Heart right ventricle (tissue), 16 donors: ENCODE data around the gene FBXO21. TPM values are rescaled to one million over a fixed set of nuclear protein-coding genes. Genes with fewer than 3 reads are reported as not detected.

Experiments
- ATAC-seq, 8 donors: fragments of 200-7000 bp; cut with Tn5 transposase; one replicate each; pipeline ENCODE4 v1.9.1; 2020; ENCODE audit warnings: mild to moderate bottlenecking in 8 of 8, moderate library complexity in 8 of 8, moderate number of reproducible peaks in 1 of 8
- DNase-seq, 2 donors: peaks; one replicate each; pipeline ENCODE4 v3.0.0-alpha.2; 2020
- H3K27ac ChIP-seq, 10 donors: fragments of 200-600 bp; sonication (generic) in 2 of 10; one replicate each; pipeline versions ENCODE4 v1.5.0 to v1.8.0; 2020 to 2022; ENCODE audit warnings: mild to moderate bottlenecking in 3 of 10
- H3K27me3 ChIP-seq, 7 donors: fragments of 200-600 bp; one replicate each; pipeline ENCODE4 v1.8.0; 2021 to 2022; ENCODE audit warnings: mild to moderate bottlenecking in 2 of 7
- H3K36me3 ChIP-seq, 9 donors: fragments of 200-600 bp; sonication (generic) in 1 of 9; one replicate each; pipeline versions ENCODE4 v1.5.0 to v1.8.0; 2020 to 2022; ENCODE audit warnings: mild to moderate bottlenecking in 2 of 9
- H3K4me1 ChIP-seq, 9 donors: fragments of 200-600 bp; sonication (generic) in 1 of 9; one replicate each; pipeline versions ENCODE4 v1.5.0 to v1.8.0; 2020 to 2022; ENCODE audit warnings: mild to moderate bottlenecking in 4 of 9
- H3K4me3 ChIP-seq, 10 donors: fragments of 200-600 bp; sonication (generic) in 2 of 10; one replicate each; pipeline versions ENCODE4 v1.5.0 to v1.8.0; 2020 to 2022; ENCODE audit warnings: mild to moderate bottlenecking in 7 of 10, moderate library complexity in 2 of 10
- H3K9me3 ChIP-seq, 11 donors: fragments of 200-600 bp in 10 of 11; sonication (generic) in 2 of 11; one replicate each; pipeline versions ENCODE4 v1.5.0 to v1.8.0; 2013 to 2022; ENCODE audit warnings: mild to moderate bottlenecking in 2 of 11, control low read depth in 1 of 11, moderate library complexity in 1 of 11
- CTCF ChIP-seq, 9 donors: fragments of 200-600 bp; sonication (generic) in 2 of 9; IDR thresholded peaks; one replicate each; pipeline versions ENCODE4 v1.5.0 to v1.8.0; 2021 to 2022; ENCODE audit warnings: antibody characterized with exemption in 9 of 9, mild to moderate bottlenecking in 5 of 9, moderate library complexity in 1 of 9
- WGBS, 2 donors: extraction: QIAGEN DNeasy Blood & Tissue Kit; methylation state at CpG; one replicate each; pipeline ENCODE4 v1.1.7; 2013; ENCODE audit warnings: inconsistent platforms in 1 of 2; 5-methylcytosine and 5-hydroxymethylcytosine counted together
- intact Hi-C, 10 donors: fragments of 100-400 bp; cut with DNase I; formaldehyde crosslinking; loops; one replicate each; pipeline versions ENCODE4 v1.11.1 to v1.14.2; 2022
- polyA plus RNA-seq, 2 donors: library from polyadenylated mRNA; stranded (reverse); fragments of 200-250 nt; gene quantifications; one replicate each; pipeline ENCODE4 v1.2.3, GENCODE V29; 2013
- total RNA-seq, 10 donors: library from RNA; stranded (reverse); fragmentation: NEBNext Ultra II Directional in 3 of 10; extraction: Animal tissue kit (Norgen Biotek cat#: 25700) in 3 of 10; gene quantifications; one replicate each; pipeline versions ENCODE4 v1.2.1 to v1.2.4, GENCODE V29; 2021 to 2023
- donor health status: Arrhythmogenic right ventricular cardiomyopathy.
- donor health status: ischemic (EF 13 %, LVEDD 7.1; RV severe dilation, severe dysfunction).
- donor health status: healthy with polysubstance abuse.
- donor health status: DM: no; HTN: yes; CAD: no.
- donor health status: DM: no; HTN: no; CAD: no.
- donor health status: ischemic (EF 25% LVEDD 6.9; RV normal size, moderate dysfunction).
- donor health status: ischemic (EF 25% LVEDD 5.7; RV mildly dilated, moderate dysfunction).
- donor health status: healthy.
- donor health status: DM: yes; HTN: yes; CAD: no.
- donor health status: Ischemic cardiomyopathy.
- donor health status: ischemic (EF 35%, LVEDD 5.7; RV mildly dilated, moderate dysfunction).
- donor health status: nonischemic (EF 11% LVEDD 7.7; RV severe dilation, severe dysfunction).
- donor health status: DM: yes; HTN: yes; CAD: no.
- donor health status: PGD.
- donor health status: ischemic (EF 29% LVEDD 5.4; RV normal size, mild dysfunction).
- donor health status: nonischemic (EF 23%, LVEDD 6.1; RV moderate dilation, normal function).

The FBXO21 gene
- total and polyA plus RNA-seq, 12 donors = 10.2 to 75.1 (median 47.6) TPM

GRCh38 chr12:117192057-117192456 is 1.8 kb upstream of the FBXO21 start:
- intact Hi-C loops = no loop called here
- 82 to 83% methylated on average over 2 of the region's 2 CpGs for WGBS, 2 donors

GRCh38 chr12:117189725-117190209 is 503 bp downstream of the FBXO21 start:
- WGBS, 2 donors = 0 to 1% methylated on average over 38 to 51 of the region's 52 CpGs
- ATAC-seq (peak in 7 of 8 donors; percentile 2 to 37 (median 15)), DNase-seq (peak; percentile 12 to 27)
- H3K36me3 ChIP-seq = peaks cover 0 to 37% (median 16%) of the 10 kb centered on the region in 9 donors
- peaks cover 0 to 6% (median 0%) of the 10 kb centered on the region in 11 donors for H3K9me3 ChIP-seq
- no peaks in the 10 kb centered on the region for H3K27me3 ChIP-seq
- TF ChIP-seq CTCF (IDR thresholded peaks at IDR 0.05) = no peak
- peak overlapping the region; percentile 55 to 86 (median 78) for H3K27ac ChIP-seq
- H3K4me1 ChIP-seq = peaks cover 0 to 27% (median 13%) of the 10 kb centered on the region in 9 donors
- H3K4me3 ChIP-seq = peak overlapping the region; percentile 55 to 97 (median 85)
- intact Hi-C loops = no loop called here

More at GRCh38 chr12:117192057-117192456, 1.8 kb upstream of the FBXO21 start:
- H3K36me3 ChIP-seq = peaks cover 0 to 14% (median under 1%) of the 10 kb centered on the region in 9 donors
- peaks cover 0 to 2% (median 0%) of the 10 kb centered on the region in 7 donors for H3K27me3 ChIP-seq
- TF ChIP-seq CTCF (IDR thresholded peaks at IDR 0.05) = no peak
- no peak overlapping the region for H3K4me3 ChIP-seq
- peaks cover 0 to 25% (median 13%) of the 10 kb centered on the region in 9 donors for H3K4me1 ChIP-seq
- DNase-seq (no peak), ATAC-seq (no peak)
- H3K9me3 ChIP-seq = peaks cover 0 to 6% (median 0%) of the 10 kb centered on the region in 11 donors
- no peak overlapping the region for H3K27ac ChIP-seq

- no peaks in the 10 kb centered on the region for H3K27me3 ChIP-seq
- H3K9me3 ChIP-seq = peaks cover 0 to 4% (median 0%) of the 10 kb centered on the region in 11 donors
- intact Hi-C loops = no loop called here
- 19 to 23% methylated on average over 25 of the region's 25 CpGs for WGBS, 2 donors
- no peak for TF ChIP-seq CTCF (IDR thresholded peaks at IDR 0.05)
- peaks cover 0 to 44% (median 22%) of the 10 kb centered on the region in 9 donors for H3K36me3 ChIP-seq
- peaks cover 0 to 28% (median 13%) of the 10 kb centered on the region in 9 donors for H3K4me1 ChIP-seq
- DNase-seq = peak in 1 of 2 donors; percentile 13
- ATAC-seq = peak; percentile 26 to 74 (median 58)
- peak overlapping the region; percentile 55 to 86 (median 78) for H3K27ac ChIP-seq
- peak overlapping the region; percentile 55 to 97 (median 85) for H3K4me3 ChIP-seq
These were observed 1.1 kb downstream of the FBXO21 start for GRCh38 chr12:117188961-117189724.

- no peak for TF ChIP-seq CTCF (IDR thresholded peaks at IDR 0.05)
- no peaks in the 10 kb centered on the region for H3K27me3 ChIP-seq
- H3K4me1 ChIP-seq = peaks cover 0 to 28% (median 13%) of the 10 kb centered on the region in 9 donors
- H3K36me3 ChIP-seq = peaks cover 0 to 53% (median 28%) of the 10 kb centered on the region in 9 donors
- WGBS, 2 donors = 95 to 97% methylated on average over 12 of the region's 12 CpGs
- no peaks in the 10 kb centered on the region for H3K9me3 ChIP-seq
- DNase-seq (no peak), ATAC-seq (no peak)
- H3K27ac ChIP-seq = peak overlapping the region in 2 of 10 donors; percentile 80 to 82
- H3K4me3 ChIP-seq = peak overlapping the region in 1 of 10 donors; percentile 96
- intact Hi-C loops = no loop called here
These were observed 2.1 kb downstream of the FBXO21 start for GRCh38 chr12:117188121-117188665.
